Tibial nerve (tissue), 4 donors: Measurements from ENCODE around the gene TMEM14A. TPM values are rescaled to one million over a fixed set of nuclear protein-coding genes. Genes with fewer than 3 reads are reported as not detected.

Experiments
- DNase-seq, 2 donors: peaks; one replicate each; pipeline ENCODE4 v3.0.0-alpha.2; 2019; ENCODE audit warnings: low spot score in 2 of 2
- H3K27ac ChIP-seq, 4 donors: fragments of 200-600 bp; sonication (generic) in 3 of 4; one replicate each; pipeline ENCODE4 v1.5.1; 2017 to 2019; ENCODE audit warnings: mild to moderate bottlenecking in 1 of 4
- H3K27me3 ChIP-seq, 2 donors: fragments of 200-600 bp; sonication (generic) in 1 of 2; one replicate each; pipeline versions ENCODE4 v1.5.1 to v1.6.0; 2017 to 2019
- H3K36me3 ChIP-seq, 3 donors: fragments of 200-600 bp; sonication (generic); one replicate each; pipeline ENCODE4 v1.5.1; 2018 to 2019
- H3K4me1 ChIP-seq, 4 donors: fragments of 200-600 bp; sonication (generic) in 3 of 4; one replicate each; pipeline ENCODE4 v1.5.1; 2017 to 2019
- H3K4me3 ChIP-seq, 4 donors: fragments of 200-600 bp; sonication (generic) in 3 of 4; one replicate each; pipeline ENCODE4 v1.5.1; 2017 to 2019; ENCODE audit warnings: mild to moderate bottlenecking in 1 of 4, moderate library complexity in 1 of 4
- H3K9me3 ChIP-seq, 4 donors: fragments of 200-600 bp; sonication (generic) in 3 of 4; one replicate each; pipeline ENCODE4 v1.5.1; 2017 to 2019
- CTCF ChIP-seq, 5 experiments: fragments of 200-600 bp in 3 of 5; fragments of 450-650 bp in 2 of 5; sonication (generic) in 3 of 5; IDR thresholded peaks; one replicate each; pipeline ENCODE4 v1.5.1; 2016 to 2019; ENCODE audit warnings: antibody characterized with exemption in 5 of 5, mild to moderate bottlenecking in 3 of 5, moderate library complexity in 2 of 5
- EP300 ChIP-seq, 2 donors: sonication (generic); formaldehyde crosslinking; IDR thresholded peaks; one replicate each; pipeline ENCODE4 v1.6.1; 2017; ENCODE audit warnings: antibody characterized with exemption in 2 of 2, mild to moderate bottlenecking in 1 of 2
- POLR2A ChIP-seq, 2 donors: fragments of 450-650 bp; IDR thresholded peaks; one replicate each; pipeline ENCODE4 v1.6.1; 2017; ENCODE audit warnings: antibody characterized with exemption in 2 of 2, mild to moderate bottlenecking in 2 of 2, moderate library complexity in 2 of 2
- WGBS, 2 donors: methylation state at CpG; one replicate each; pipeline ENCODE4 v1.1.5; 2018; 5-methylcytosine and 5-hydroxymethylcytosine counted together
- total RNA-seq, 4 donors: library from RNA; depleted of rRNA; stranded (reverse); fragments of >200 nt; gene quantifications; one replicate each; pipeline ENCODE4 v1.1.0, GENCODE V29; 2016

TMEM14A gene
- total RNA-seq, 4 donors from 2014 or later = 14.4 to 39.6 (median 24.3) TPM

- no peak overlapping the region for H3K4me3 ChIP-seq
- no peak overlapping the region for H3K27ac ChIP-seq
- H3K4me1 ChIP-seq = peaks cover 0 to 15% (median 0%) of the 10 kb centered on the region in 4 donors
These were observed 57.0 kb downstream of the TMEM14A start for GRCh38 chr6:52727908-52728307.

DNA sequence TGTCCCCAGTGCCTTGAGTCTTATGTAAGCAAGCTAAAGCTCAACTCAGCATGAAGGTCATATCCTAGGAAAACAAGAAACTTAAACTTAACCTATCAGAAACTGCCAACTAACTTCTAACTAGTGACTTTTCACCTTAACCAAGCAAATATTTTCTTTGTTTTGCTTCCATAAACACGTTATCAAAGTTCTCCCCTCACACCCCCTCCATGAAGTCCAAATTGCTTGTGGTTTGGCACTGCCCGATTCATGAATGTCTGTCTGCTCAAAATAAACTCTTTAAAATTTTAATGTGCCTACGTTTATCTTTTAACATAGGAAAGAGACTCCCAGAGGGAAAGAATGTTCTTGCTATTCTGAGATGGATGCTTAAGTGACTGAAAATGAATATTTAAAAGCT lies 57.5 kb downstream of the TMEM14A start:
- 41 to 51% methylated on average over 3 of the region's 3 CpGs for WGBS, 2 donors
- Histone ChIP-seq H3K4me3 (no peak overlapping the region), H3K27ac (no peak overlapping the region), H3K9me3 (peaks cover 0 to 6% (median 0%) of the 10 kb centered on the region in 4 donors), H3K4me1 (peaks cover 0 to 14% (median 0%) of the 10 kb centered on the region in 4 donors), H3K36me3 (no peaks in the 10 kb centered on the region), H3K27me3 (no peaks in the 10 kb centered on the region)
- TF ChIP-seq EP300 (IDR thresholded peaks at IDR 0.05) = no peak
- TF ChIP-seq CTCF (IDR thresholded peaks at IDR 0.05) = no peak
- TF ChIP-seq POLR2A (IDR thresholded peaks at IDR 0.05) = no peak
- DNase-seq = no peak

More at GRCh38 chr6:52727908-52728307, 57.0 kb downstream of the TMEM14A start:
- H3K27me3 ChIP-seq = no peaks in the 10 kb centered on the region
- DNase-seq = no peak
- no peaks in the 10 kb centered on the region for H3K36me3 ChIP-seq
- H3K9me3 ChIP-seq = peaks cover 0 to 6% (median 0%) of the 10 kb centered on the region in 4 donors
- 88 to 94% methylated on average over 2 of the region's 2 CpGs for WGBS, 2 donors
- TF ChIP-seq EP300 (IDR thresholded peaks at IDR 0.05) (no peak), POLR2A (IDR thresholded peaks at IDR 0.05) (no peak), CTCF (IDR thresholded peaks at IDR 0.05) (no peak)

DNA sequence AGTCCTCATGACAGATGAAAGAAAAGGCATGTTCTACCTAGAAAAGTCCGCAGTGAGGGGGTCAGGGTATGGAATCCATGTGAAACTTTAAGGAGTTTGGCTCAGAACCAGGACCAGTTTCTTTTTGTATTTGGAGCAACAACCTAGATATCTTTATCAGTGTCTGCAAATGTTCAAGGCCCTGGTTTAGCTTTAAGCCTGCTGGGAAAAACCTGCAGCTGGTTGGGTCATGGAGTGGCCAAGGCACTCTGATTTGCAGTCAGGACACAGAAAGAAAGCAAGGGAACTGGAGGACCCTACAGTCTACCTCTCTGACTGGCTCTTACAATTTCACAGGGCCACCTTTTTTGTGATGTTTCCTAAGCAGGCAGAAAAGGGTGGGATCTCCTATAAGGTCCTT lies 58.7 kb downstream of the TMEM14A start:
- H3K36me3 ChIP-seq = no peaks in the 10 kb centered on the region
- H3K4me1 ChIP-seq = peaks cover 0 to 2% (median 0%) of the 10 kb centered on the region in 4 donors
- WGBS, 2 donors = 86 to 87% methylated on average over 1 of the region's 1 CpG
- TF ChIP-seq EP300 (IDR thresholded peaks at IDR 0.05) = no peak
- no peak for TF ChIP-seq CTCF (IDR thresholded peaks at IDR 0.05)
- TF ChIP-seq POLR2A (IDR thresholded peaks at IDR 0.05) = no peak
- no peak overlapping the region for H3K4me3 ChIP-seq
- no peak overlapping the region for H3K27ac ChIP-seq
- H3K9me3 ChIP-seq = peaks cover 0 to 6% (median 0%) of the 10 kb centered on the region in 4 donors
- no peaks in the 10 kb centered on the region for H3K27me3 ChIP-seq
- no peak for DNase-seq

- no peaks in the 10 kb centered on the region for H3K36me3 ChIP-seq
- H3K9me3 ChIP-seq = no peaks in the 10 kb centered on the region
- 51 to 54% methylated on average over 6 of the region's 6 CpGs for whole genome bisulfite sequencing, 2 donors
- H3K27ac ChIP-seq = no peak overlapping the region
- TF ChIP-seq POLR2A (IDR thresholded peaks at IDR 0.05) = no peak
- TF ChIP-seq EP300 (IDR thresholded peaks at IDR 0.05) = no peak
- no peak for TF ChIP-seq CTCF (IDR thresholded peaks at IDR 0.05)
- H3K4me3 ChIP-seq = no peak overlapping the region
- no peaks in the 10 kb centered on the region for H3K27me3 ChIP-seq
- DNase-seq = no peak
- H3K4me1 ChIP-seq = no peaks in the 10 kb centered on the region
These were observed 60.8 kb downstream of the TMEM14A start for GRCh38 chr6:52731719-52732118.

GRCh38 chr6:52733172-52733571 lies 62.3 kb downstream of the TMEM14A start:
- 100% methylated on average over 1 of the region's 1 CpG for WGBS, 2 donors
- H3K36me3 ChIP-seq = no peaks in the 10 kb centered on the region
- H3K27ac ChIP-seq = no peak overlapping the region
- DNase-seq = no peak
- H3K9me3 ChIP-seq = no peaks in the 10 kb centered on the region
- no peak overlapping the region for H3K4me3 ChIP-seq
- no peaks in the 10 kb centered on the region for H3K27me3 ChIP-seq
- no peak for TF ChIP-seq EP300 (IDR thresholded peaks at IDR 0.05)
- TF ChIP-seq CTCF (IDR thresholded peaks at IDR 0.05) = no peak
- TF ChIP-seq POLR2A (IDR thresholded peaks at IDR 0.05) = no peak
- H3K4me1 ChIP-seq = no peaks in the 10 kb centered on the region
